MCF 10A (cell line): ENCODE data around the gene TMEM259. TPM values are rescaled to one million over a fixed set of nuclear protein-coding genes. Genes with fewer than 3 reads are reported as not detected.
"Not testable (repeated sequence)": the region's sequence is repeated elsewhere in the genome, so short reads cannot be mapped to it uniquely, and the experiment has no call there.

Experiments used
- BruUV-seq: library from RNA; stranded (reverse); fragments of 400-500 nt; replicated peaks from 2 replicates; lab custom pipeline; 2021; lab: Mats Ljungman, UMichigan
- CTCF ChIA-PET: fragments of 300-600 bp; sonication (Branson Sonifier 250); formaldehyde crosslinking; extraction: SDS; loops from one replicate; lab custom pipeline; 2021; ENCODE audit warnings: antibody characterized with exemption, inconsistent platforms; lab: Yijun Ruan, JAX
- POLR2A ChIA-PET: fragments of 300-600, 350-650 bp; sonication (Branson Sonifier 250); formaldehyde crosslinking; extraction: SDS; loops from one replicate; lab custom pipeline; 2020; ENCODE audit warnings: antibody characterized with exemption, inconsistent platforms; lab: Yijun Ruan, JAX
- DNase-seq: peaks from one replicate; pipeline ENCODE4 v3.0.0-alpha.2; 2018; ENCODE audit not compliant: unreplicated experiment
- H3K27ac Mint-ChIP-seq: one replicate; pipeline ENCODE4 v1.8.0; 2022; ENCODE audit warnings: mild to moderate bottlenecking, low read depth, mixed read lengths; ENCODE audit not compliant: unreplicated experiment
- H3K27me3 Mint-ChIP-seq: one replicate; pipeline ENCODE4 v1.8.0; 2022; ENCODE audit warnings: mixed read lengths; ENCODE audit not compliant: insufficient read depth, unreplicated experiment
- H3K36me3 Mint-ChIP-seq: one replicate; pipeline ENCODE4 v1.8.0; 2022; ENCODE audit warnings: mild to moderate bottlenecking, moderate library complexity, mixed read lengths; ENCODE audit not compliant: insufficient read depth, unreplicated experiment
- H3K4me1 Mint-ChIP-seq: one replicate; pipeline ENCODE4 v1.8.0; 2022; ENCODE audit warnings: mixed read lengths; ENCODE audit not compliant: insufficient read depth, unreplicated experiment
- H3K4me3 Mint-ChIP-seq: one replicate; pipeline ENCODE4 v1.8.0; 2022; ENCODE audit warnings: mild to moderate bottlenecking, moderate library complexity, mixed read lengths; ENCODE audit not compliant: unreplicated experiment
- H3K9me3 Mint-ChIP-seq: one replicate; pipeline ENCODE4 v1.8.0; 2022; ENCODE audit warnings: mixed read lengths; ENCODE audit not compliant: unreplicated experiment
- CTCF ChIP-seq: fragments of 200-600 bp; IDR thresholded peaks from one replicate; pipeline ENCODE4 v1.8.0; 2022; ENCODE audit warnings: antibody characterized with exemption, mild to moderate bottlenecking; ENCODE audit not compliant: unreplicated experiment
- intact Hi-C: fragments of 100-400 bp; cut with micrococcal nuclease; formaldehyde crosslinking; loops from 2 replicates; pipeline ENCODE4 v1.14.1; 2022
- total RNA-seq: library from RNA; stranded (reverse); gene quantifications from 2 replicates; pipeline ENCODE4 v1.2.3, GENCODE V29; 2022

TMEM259 gene
- total RNA-seq, 1 experiment from 2014 or later, result 130 TPM

DNA sequence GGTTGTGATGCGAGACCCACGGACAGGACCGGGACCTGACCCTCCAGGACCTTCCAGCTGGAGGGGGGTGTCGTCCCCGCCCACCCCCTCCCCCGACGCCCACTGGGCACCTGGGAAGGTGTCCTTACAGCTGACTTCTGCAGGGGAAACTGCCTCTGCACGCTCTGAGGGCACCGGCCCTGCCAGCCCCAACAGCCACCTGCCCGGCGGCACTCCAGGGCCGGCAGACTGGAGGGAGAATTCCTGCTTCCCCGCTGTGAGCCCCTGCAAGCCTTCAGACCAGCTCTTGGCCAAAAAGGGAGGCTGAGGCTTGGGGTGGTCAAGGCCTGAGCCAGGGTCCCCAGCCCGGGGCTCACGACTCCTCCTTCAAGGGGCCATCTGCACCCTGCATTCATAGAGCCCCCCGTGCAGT, 6.7 kb upstream of the TMEM259 start:
- DNase-seq, result peak; percentile 49
- no peaks in the 10 kb centered on the region for H3K9me3 Mint-ChIP-seq
- H3K27ac Mint-ChIP-seq, result peak overlapping the region; percentile 66
- ChIA-PET POLR2A (interaction anchor here (0.5 to 5.8 kb wide), 24 partner anchors 8 to 317 kb away, joined by 3 to 97 read pairs (median 6); partner anchors contain the start of genes ABCA7, ARHGAP45, CIRBP and GPX4), CTCF (interaction anchor here (0.5 to 1.3 kb wide), 4 partner anchors 9 to 213 kb away, joined by 3 read pairs; no protein-coding TSS in a partner anchor)
- H3K4me1 Mint-ChIP-seq, result peaks cover 12% of the 10 kb centered on the region
- TF ChIP-seq CTCF, result no peak
- peaks cover 35% of the 10 kb centered on the region for H3K36me3 Mint-ChIP-seq
- BruUV-seq, result no TSS peak
- intact Hi-C loops, result no loop called here
- H3K4me3 Mint-ChIP-seq, result peak overlapping the region; percentile 86
- H3K27me3 Mint-ChIP-seq, result no peaks in the 10 kb centered on the region

- peak overlapping the region; percentile 66 for H3K27ac Mint-ChIP-seq
- no peaks in the 10 kb centered on the region for H3K27me3 Mint-ChIP-seq
- POLR2A ChIA-PET, result interaction anchor here (0.5 to 5.8 kb wide), 35 partner anchors 8 to 624 kb away, joined by 3 to 97 read pairs (median 5); partner anchors contain the start of genes ABCA7, ARHGAP45, CIRBP and GPX4
- H3K36me3 Mint-ChIP-seq, result peaks cover 29% of the 10 kb centered on the region
- CTCF ChIA-PET, result interaction anchor here (0.5 to 1.3 kb wide), 5 partner anchors 9 to 303 kb away, joined by 3 to 4 read pairs (median 3); no protein-coding TSS in a partner anchor
- peak overlapping the region; percentile 86 for H3K4me3 Mint-ChIP-seq
- H3K4me1 Mint-ChIP-seq, result peaks cover 12% of the 10 kb centered on the region
- peak; percentile 37 for DNase-seq
- TF ChIP-seq CTCF, result no peak
- TSS peak; percentile 58 for BruUV-seq
- intact Hi-C loops, result no loop called here
- H3K9me3 Mint-ChIP-seq, result no peaks in the 10 kb centered on the region
These were observed 6.1 kb upstream of the TMEM259 start for GRCh38 chr19:1026783-1027649.

DNA sequence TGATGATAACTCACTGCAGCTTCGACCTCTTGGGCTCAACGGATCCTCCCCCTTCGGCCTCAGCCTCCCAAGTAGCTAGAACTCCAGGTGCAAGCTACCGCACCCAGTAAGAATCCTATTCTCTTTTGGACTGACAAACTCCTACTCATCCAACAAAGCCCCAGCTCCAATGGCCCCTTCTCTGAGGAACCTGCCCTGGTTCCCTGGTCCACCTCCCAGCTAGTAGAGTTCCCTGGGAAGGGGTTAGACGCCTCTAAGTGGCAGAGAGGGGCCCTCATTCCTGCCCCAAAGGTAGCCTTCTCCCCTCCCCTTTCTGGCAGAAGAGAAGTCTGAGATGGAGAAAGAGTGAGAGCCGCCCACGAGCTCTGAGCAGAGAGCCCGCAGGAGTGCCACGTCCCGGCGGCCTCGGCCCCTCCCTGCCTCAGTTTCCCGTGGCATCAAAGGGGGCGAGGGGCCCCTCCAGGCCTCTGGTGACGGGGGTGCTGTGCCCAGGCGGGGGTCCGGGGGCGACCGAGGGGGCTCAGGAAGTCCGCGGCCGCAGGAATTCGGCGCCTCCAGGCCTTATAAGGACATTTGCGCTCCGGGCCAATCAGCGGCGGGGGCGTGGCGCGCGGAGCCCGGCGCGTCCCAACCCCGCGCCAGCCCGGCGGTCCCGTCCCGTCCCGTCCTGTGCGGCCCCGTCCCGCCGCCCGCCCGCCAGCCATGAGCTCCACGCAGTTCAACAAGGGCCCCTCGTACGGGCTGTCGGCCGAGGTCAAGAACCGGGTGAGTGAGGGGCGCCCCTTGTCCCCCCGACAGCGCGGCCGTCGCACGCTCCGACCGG, 5.2 kb upstream of the TMEM259 start, which contains the start of gene CNN2:
TSS of gene CNN2 (plus strand) at position 649 of the 823 bp plus-strand sequence. CDS start at position 703, 54 bp downstream.
- H3K27me3 Mint-ChIP-seq, result no peaks in the 10 kb centered on the region
- BruUV-seq, result no TSS peak
- no peak for TF ChIP-seq CTCF
- peak within 1 kb of the TSS; percentile 86 for H3K4me3 Mint-ChIP-seq
- intact Hi-C loops, result no loop called here
- peaks cover 28% of the 10 kb centered on the region for H3K36me3 Mint-ChIP-seq
- CTCF ChIA-PET, result interaction anchor here (0.6 to 0.8 kb wide), 3 partner anchors 55 to 418 kb away, joined by 3 to 4 read pairs (median 4); no protein-coding TSS in a partner anchor
- no peaks in the 10 kb centered on the region for H3K9me3 Mint-ChIP-seq
- H3K27ac Mint-ChIP-seq, result peak within 1 kb of the TSS; percentile 96
- peaks cover 12% of the 10 kb centered on the region for H3K4me1 Mint-ChIP-seq
- POLR2A ChIA-PET, result interaction anchor here (0.5 to 5.8 kb wide), 33 partner anchors 9 to 850 kb away, joined by 3 to 97 read pairs (median 5); partner anchors contain the start of genes ABCA7, ARHGAP45, CIRBP and GPX4
- peak; percentile 80 for DNase-seq

- ChIA-PET POLR2A (interaction anchor here (1.8 to 5.8 kb wide), 3 partner anchors 14 to 132 kb away, joined by 3 to 97 read pairs (median 12); partner anchors contain the start of genes ABCA7, MED16 and RNU6-9), CTCF (interaction anchor here (0.6 kb wide), 1 partner anchor 479 kb away, joined by 3 read pairs; no protein-coding TSS in a partner anchor)
- BruUV-seq, H3K9me3 Mint-ChIP-seq, H3K4me1 Mint-ChIP-seq, H3K27ac Mint-ChIP-seq, H3K4me3 Mint-ChIP-seq, H3K27me3 Mint-ChIP-seq, intact Hi-C loops, DNase-seq: not testable (repeated sequence)
- H3K36me3 Mint-ChIP-seq, result peaks cover 27% of the 10 kb centered on the region
These were observed 4.2 kb upstream of the TMEM259 start for GRCh38 chr19:1025080-1025479.

- H3K4me1 Mint-ChIP-seq, H3K27me3 Mint-ChIP-seq, H3K27ac Mint-ChIP-seq, H3K9me3 Mint-ChIP-seq, DNase-seq, intact Hi-C loops, H3K4me3 Mint-ChIP-seq, BruUV-seq: not testable (repeated sequence)
- POLR2A ChIA-PET, result interaction anchor here (1.4 kb wide), 1 partner anchor 194 kb away, joined by 3 read pairs; no protein-coding TSS in a partner anchor
- H3K36me3 Mint-ChIP-seq, result peaks cover 22% of the 10 kb centered on the region
- CTCF ChIA-PET, result interaction anchor here (0.9 kb wide), 1 partner anchor 51 kb away, joined by 4 read pairs; no protein-coding TSS in a partner anchor
These were observed 2.9 kb upstream of the TMEM259 start for GRCh38 chr19:1023883-1024188.
